ENCODE measurements around the gene BICRA.

Gene BICRA

DNA sequence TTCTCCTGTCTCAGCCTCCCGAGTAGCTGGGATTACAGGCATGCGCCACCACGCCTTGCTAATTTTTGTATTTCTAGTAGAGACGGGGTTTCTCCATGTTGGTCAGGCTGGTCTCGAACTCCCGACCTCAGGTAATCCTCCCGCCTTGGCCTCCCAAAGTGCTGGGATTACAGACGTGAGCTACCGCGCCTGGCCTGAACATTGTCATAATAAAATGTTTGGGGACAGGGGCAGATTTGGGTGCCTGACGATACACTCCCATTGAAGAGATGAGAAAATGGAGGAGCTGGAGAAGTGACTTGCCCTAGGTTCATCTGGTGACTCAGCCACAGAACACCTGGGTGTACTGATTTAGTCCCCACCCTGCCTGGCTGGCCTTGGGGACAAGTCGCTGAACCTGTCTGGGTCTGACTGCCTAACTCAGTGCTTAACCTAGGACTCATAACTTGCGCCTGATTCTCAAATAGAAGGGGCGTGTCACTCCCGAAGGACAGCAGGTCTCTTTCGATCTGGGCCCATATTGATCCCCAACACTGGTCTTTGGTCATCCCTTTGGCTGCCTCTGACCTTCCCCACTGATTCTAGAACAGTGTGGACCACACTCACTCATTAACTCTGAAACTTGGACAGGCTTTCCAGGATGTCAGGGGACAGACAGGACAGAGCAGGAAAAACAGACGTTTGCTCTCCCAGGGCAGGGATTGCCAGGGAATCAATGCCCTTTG is 7.6 kb upstream of the BICRA start:
- DNase-seq (ENCODE audit: low read depth in 2 of 2): no peak

DNA sequence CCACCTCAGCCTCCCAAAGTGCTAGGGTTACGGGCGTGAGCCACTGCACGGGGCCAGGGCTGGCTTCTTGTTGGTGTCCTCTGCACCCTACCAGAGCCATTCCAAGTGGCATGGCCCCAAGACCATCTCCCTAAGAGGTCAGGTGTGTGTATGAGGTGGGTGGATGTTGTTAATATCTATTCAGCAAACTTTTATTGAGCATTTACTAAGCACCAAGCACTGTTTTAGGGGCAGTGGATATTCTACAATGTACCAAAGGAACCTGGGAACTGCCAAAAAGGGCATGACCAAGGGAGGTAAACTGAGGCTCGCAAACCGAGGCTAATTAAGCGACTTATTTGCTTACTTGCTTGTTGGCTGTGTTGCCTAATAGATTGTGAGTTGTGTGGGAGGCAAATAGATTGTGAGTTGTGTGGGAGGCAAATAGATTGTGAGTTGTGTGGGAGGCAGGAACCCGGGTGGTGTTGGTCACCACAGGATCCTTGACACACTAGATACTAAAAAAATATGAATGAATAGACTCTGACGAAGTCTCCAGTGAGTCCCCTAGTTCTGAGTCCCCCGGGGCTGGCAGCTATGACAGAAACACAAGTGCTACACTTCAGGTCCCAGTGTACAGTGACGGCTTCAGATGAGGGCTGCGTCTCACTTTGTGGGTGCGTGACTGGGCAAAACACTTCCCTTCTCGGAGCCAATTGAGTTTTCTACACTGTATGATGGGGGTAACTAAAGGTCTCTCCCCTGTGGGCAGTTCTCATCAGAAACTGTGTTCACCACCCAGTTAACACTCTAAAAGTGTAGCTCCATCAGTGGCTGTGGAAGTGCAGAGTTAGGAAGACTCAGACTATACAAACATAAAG is 5.0 kb upstream of the BICRA start:
- DNase-seq (ENCODE audit: low read depth in 2 of 2): no peak

DNA sequence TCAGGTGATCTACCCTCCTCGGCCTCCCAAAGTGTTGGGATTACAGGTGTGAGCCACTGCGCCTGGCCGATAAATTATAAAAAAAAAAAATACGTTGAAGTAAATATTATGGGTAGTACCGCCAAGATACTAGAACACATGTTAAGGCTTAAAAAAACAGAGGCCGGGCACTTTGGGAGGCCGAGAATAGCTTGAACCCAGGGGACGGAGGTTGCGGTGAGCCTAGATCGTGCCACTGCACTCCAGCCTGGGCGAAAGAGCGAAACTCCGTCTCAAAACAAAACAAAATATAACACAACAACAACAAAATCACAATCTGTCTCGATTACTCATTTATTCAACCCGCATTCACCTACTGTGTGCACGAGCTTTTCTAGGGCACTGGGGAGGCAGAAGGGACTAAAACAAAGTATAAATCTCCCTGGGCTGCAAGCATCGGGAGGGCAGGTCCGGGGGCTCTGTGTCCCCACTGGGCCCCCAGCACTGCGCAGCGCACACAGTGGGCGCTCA is 1.3 kb upstream of the BICRA start:
- no peak for DNase-seq (ENCODE audit: low read depth in 2 of 2)

DNA sequence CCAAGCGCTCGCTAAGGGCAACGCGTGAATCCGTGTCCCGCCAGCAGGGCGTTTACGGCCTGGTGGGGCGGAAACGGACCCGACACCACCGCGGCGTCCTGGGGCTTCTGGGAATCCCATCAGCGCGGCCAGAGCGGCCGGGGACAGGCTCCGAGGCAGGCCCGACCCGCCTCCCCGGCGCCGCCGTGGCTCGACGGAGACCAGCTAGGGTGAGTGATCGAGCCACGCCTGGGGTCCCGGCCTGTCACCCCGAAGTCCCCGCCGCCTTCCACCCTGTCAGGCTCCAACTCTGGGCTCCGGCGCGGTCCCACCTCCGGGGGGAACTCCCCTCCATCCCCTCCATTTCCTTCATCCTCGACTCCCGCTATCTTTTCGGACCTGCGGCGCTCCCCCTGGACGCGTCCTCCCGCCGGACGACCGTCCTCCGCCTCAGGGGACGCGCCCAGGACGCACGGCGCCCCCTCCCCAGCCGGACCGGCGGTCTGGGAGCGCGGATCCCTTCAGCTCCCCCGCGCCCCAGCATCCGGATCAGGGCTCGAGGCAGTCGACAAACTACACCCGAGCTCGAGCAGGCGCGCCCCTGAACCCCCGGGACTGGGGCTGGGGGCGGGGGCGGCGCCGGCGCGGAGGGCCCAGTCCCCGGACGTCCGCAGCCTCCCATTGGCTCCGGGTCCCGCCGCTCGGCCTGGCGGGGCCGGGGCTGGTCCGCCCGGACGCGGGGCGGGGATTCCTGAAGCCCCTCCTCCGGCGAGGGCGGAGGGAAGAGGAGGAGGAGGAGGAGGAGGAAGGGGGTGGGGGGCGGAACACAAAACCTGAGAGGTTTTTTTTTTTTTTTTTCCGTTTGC is 638 bp upstream of the BICRA start:
- DNase-seq (ENCODE audit: low read depth in 2 of 2): peak; percentile 94

DNA sequence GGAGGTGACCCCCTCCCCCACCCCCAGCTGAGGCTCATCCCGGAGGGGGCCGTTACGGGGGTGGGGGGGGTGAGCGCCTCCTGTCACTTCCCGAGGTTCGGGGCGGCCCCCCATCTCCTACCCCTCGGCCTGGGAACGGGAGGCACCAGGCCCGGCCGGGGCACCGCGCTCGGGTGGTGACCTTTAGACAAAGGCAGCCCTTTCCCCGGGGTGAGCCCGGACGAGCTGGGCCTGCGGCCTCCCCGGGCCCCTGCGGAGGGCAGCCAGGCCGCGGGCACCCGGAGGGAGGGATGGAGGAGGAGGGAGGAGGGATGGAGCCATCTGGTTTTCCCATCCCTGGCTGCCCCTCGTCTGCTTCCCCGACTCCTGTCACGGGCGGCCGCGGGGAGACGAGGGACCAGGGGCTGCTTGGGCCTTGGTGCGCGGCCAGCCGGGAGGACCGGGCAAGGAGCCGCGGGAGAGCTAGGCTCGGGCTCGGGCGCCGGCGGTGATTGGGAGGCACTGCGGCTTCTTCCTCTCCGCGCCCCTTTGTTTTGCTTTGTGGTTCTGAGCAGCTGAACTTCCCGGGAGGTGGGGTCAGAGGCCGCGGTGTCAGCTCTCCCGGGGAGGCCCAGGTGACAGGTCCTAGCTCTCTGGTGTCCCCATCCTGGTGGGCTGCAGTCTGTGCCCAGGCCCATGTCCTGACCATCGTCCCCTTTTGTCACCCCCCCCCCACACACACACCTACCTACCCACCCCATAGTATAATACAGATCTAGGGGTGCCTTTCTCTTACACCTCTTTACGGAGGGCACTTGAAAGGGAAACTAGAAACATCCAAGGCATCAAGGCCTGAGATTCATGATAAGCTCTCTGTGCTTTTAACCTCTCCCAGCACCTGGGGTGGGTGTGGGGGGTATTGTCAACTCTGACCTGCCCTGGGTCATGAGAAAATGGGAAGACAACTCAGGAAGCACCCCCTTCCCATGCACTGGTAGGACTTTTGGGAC is 1.3 kb downstream of the BICRA start:
- peak in 1 of 2 donors; percentile 32 for DNase-seq (ENCODE audit: low read depth in 2 of 2)

DNA sequence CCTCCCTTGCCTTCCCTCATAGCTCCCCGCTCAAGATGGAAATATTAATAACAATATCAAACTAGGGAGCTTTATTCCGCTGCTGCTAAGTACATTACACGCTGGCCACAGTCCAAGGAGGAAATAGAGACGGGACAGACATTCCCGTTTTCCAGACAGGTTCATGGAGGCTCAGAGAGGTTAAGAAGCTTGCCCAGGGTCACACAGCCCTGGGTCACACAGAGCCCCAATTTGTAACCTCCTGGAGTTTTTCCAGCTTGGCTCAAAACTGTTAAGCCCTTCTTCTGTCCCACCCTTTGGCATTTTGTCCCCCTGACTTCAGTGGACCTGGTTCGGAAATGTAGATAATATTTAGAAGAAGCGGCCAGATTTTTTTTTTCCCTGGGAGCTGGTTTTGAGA is 2.0 kb downstream of the BICRA start:
- DNase-seq (ENCODE audit: low read depth in 2 of 2): no peak

DNA sequence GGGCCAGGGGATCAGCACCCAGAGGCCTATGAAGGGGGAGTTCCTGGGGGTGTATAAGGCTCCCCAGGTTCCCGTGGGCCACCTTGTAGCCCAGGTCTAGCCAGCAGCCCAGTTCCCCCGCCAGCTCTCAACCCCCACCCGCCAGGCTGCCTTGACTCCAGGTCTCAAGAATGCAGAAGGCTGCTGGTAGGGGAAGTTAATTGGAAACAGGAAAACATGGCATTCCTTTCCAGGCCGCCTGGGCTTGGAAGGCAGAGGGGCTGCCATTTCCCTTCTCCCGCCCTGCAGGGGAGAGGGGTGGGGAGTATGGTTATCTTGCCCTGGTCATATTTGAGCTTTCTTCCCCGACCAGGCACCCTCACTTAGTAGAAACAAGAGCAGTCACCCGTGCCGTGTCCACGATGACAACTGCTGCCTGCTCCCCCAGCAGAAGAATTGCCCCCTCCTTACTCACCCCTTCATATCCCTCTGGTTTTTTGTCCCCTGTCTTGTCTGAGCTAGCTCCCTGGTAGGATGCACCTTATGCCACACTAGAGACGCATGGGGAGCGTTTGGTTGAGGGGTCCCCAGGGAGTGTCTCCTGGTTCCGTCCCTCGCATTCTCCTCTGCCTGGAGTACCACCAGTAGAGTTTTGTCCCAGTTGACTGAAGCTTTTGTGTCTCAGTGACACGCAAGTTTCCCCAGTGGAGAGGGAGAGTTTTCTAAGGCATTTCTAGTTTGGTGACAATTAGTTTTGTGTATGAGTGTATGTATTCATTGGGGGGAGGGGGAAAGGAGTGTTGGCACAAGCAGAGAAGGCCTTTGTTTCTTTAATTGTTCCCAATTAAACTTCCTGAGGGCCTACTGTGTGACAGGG is 4.5 kb downstream of the BICRA start:
- DNase-seq (ENCODE audit: low read depth in 2 of 2): no peak

DNA sequence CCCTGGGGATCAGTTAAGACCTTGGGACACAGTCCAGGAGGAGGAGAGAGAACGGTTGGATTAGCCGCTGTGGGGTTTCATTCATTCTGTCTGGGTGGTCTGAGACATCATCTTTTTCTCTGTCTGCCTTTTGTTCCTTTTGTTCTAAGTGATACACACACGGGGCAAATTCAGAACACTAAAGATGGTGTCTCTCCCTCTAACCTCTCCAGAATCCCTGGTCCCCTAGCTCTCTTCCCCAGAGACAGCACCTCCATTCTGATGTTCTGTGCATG is 5.0 kb downstream of the BICRA start:
- DNase-seq (ENCODE audit: low read depth in 2 of 2): no peak

DNA sequence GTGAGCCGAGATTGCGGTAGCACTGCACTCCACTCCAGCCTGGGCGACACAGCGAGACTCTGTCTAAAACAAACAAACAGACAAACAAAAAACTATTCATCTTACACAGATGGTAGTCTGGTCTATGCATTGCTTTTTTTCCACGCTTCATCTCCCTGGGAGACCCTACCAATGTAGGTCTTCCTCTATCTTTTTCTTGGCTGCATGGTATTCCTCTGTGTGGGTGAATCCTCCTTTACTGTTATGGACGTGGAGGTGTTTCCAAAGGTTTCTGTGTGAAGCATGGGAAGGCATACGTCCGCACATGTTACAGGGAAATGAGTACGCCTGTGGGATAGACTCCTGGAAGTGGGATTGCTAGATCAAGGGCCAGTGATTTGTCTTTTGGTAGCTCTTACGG is 5.6 kb downstream of the BICRA start:
- DNase-seq (ENCODE audit: low read depth in 2 of 2): no peak

DNA sequence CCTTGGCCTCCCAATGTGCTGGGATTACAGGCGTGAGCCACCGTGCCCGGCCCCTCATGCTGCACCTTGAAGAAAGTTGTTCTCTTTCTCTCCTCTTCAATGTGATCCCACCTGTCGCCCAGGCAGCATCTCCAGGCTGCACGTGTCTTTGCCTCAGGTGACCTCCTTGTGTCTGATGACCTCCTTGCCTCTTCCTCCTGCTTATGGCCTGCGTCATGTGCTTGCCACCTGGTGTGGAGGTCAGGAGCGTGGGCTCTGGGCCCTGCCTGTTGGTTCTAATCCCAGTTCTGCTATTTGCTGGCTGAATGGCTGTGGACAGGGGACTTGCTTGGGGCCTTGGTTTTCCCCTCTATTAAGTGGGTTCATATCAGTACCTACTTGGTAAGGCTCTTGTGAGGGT is 6.3 kb downstream of the BICRA start:
- DNase-seq (ENCODE audit: low read depth in 2 of 2): no peak

DNA sequence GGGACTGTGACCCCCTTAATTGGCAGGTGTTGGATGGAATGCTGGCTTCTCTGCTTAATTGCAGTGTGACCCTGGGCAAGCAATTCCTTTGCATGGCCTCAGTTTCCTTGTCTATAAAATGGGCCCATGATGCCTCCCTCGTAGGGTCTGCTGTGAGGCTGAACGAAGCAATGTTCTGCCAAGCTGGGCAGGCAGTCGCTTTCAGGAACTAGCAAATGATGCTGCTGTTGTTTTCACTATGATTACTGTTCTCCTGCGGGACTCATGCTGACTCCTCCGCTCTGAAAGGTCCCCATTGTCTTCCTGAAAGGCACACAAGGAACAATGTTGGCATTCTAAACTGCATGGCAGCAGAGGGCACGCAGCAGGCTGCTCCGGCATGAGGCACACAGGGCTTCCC is 6.8 kb downstream of the BICRA start:
- DNase-seq (ENCODE audit: low read depth in 2 of 2): no peak

DNA sequence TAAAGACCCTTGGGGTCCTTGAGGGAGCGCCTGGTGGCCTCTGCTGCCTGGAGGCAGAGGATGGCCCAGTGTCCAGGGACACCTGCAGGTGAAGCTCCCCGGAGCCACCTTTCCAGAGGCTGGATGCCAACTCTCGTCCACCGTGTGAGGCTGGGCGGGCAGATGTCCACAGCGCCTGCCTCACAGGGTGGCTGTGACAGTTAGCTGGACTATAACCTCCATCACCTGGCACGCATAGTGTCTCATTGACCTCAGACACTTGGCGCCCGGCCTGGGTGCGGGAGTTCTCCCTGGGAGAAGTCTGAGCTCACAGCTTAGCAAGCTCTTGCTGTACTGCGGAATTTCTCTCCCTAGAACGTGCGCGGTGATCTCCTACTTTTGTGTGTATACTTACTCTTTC is 9.8 kb downstream of the BICRA start:
- DNase-seq (ENCODE audit: low read depth in 2 of 2): no peak

DNA sequence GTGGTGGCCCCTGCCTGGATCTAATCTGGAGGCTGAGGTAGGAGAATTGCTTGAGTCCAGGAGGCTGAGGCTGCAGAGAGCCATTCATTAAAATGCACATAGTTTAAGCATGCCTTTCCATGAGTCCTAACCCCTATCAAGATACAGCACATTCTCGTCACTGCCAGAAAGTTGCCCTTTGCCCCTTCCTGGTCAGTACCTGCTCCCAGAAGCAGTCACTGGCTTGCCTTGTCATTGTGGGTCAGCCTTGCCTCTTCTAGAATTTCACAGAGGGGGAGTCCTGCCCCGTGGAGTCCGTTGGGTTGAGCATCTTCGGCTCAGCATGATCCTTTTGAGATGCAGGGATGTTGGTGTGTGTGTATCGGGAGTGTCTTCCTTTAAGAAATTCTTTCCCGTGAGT is 10.8 kb downstream of the BICRA start:
- no peak for DNase-seq (ENCODE audit: low read depth in 2 of 2)

DNA sequence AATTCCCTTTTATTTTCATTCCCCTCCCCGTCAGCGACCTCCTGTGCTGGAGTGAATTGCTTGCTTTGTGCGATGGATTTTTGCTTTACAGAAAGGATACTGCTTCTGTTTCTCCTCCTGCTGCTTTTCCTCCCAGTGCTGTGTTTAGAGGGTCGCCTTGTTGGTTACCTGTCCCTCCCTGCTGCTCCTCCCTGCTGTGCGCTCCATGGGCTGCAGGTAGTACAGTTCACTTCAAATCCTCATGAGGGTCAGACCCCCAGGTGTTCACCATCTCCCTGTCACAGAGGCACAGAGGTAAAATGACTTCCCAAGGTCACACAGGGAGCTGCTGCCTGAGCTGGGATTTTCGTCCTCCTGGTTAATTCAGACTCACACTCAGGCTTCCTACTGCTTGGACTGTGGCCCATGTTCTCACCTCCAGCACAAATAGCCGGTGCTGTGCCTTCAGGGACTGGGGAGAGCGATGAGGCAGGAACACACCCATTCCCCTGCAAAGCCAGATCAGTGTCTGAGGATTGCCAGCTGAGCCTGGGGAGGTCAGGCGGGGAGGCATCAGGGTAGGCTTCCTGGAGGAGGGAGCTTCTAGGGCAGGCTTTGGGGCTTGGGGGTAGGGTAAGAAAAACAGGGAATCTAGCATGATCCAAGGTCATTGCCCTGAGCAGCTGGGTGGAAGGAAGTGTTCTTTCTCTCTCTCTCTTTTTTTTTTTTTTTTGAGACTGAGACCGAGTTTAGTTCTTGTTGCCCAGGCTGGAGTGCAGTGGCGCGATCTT is 14.4 kb downstream of the BICRA start:
- DNase-seq (ENCODE audit: low read depth in 2 of 2): no peak

DNA sequence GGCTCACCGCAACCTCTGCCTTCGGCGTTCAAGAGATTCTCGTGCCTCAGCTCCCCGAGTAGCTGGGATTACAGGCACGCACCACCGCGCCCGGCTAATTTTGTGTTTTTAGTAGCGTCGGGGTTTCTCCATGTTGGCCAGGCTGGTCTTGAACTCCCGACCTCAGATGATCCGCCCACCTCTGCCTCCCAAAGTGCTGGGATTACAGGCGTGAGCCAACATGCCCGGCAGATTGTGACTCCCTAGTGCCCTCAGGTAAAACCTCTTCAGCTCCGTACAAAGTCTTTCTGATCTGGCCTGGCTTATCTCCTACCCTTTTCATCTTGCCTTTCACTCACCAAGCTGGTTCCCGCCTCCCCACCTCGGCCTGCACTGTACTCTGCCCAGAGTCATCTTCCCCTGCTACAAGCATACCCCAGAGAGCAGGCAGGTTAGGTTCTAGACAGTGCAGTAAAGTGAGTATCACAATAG is 15.0 kb downstream of the BICRA start:
- DNase-seq (ENCODE audit: low read depth in 2 of 2): no peak

DNA sequence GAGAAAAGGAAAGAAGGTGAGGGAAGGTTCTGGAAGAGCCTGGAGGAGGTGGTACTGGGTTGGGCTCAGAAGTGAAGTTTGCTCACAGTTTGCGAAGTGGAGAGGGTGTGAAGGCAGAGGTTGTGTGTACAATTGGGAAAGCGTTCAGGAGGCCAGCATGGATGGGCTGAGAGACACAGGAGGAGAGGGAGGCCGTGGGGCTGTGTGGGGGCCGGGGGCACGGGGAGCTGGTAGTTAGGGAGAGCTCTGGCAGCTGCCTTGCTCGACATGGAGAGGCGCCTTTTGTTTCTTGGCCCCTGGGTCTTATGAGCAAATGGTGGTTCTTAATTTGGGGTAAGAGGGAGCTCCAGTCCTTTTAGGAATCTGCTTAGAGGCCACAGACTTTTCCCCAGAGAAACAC is 16.7 kb downstream of the BICRA start:
- DNase-seq (ENCODE audit: low read depth in 2 of 2): no peak

DNA sequence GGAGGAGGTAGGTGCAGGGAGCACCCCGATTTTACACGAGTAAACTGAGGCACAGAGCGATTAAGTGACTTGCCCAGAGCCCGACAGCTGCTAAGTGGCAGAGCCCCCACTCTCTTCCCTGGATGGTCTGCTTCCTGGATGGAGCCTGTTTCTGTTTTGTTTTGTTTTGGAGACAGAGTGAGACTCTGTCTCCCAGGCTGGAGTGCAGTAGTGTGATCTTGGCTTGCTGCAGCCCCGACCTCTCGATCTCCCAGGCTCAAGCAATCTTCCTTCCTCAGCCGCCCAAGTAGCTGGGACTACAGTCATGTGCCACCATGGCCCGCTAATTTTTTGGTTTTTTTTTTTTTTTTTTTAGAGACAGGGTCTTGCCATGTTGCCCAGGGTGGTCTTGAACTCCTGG is 17.3 kb downstream of the BICRA start:
- no peak for DNase-seq (ENCODE audit: low read depth in 2 of 2)

DNA sequence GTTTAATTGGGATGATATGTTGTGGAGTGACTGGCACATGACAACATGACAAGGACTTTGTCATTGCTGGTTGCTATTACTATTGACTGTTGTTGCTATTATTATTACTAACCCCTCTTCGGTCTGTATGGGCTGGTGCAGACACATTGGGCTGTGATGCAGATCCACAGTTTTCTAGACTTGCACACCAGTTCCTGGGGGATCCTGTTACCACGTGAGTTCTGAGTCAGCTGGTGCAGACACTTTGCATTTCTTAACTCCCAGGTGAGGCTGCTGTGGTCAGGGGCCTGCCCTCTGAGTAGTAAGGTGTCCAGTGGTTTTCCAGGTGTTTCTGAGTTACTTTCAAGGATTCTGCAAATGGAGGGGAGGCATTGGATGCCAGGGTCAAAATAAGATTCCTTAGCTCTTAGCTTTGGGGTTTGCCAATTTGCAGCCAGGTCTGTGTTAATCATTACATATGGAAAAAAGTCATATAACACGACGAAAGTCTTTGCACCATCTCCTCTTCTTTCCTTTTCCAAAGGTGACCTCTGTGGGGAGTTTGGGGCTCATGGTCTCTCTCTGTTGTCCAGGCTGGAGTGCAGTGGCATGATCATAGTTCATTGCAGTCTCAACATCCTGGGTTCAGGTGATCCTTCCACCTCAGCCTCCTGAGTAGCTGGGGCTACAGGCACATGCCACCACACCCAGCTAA is 19.3 kb downstream of the BICRA start:
- DNase-seq (ENCODE audit: low read depth in 2 of 2): no peak

DNA sequence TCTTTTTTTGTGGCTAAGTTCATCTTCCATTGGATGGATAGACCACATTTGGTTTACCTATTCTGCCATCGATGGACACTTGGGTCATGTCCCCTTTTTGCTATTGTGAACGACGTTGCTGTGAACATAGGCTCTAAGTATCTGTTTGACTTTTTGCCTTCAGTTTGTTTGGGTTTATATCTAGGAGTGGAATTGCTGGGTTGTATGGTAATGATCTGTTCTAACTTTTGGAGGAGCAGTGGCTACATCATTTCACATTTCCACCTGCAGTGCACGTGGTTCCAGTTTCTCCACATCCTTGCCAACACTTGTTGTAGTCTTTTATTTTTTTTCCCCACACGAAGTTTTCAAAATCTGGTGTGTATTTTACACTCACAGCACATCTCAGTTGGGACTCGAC is 21.7 kb downstream of the BICRA start:
- no peak for DNase-seq (ENCODE audit: low read depth in 2 of 2)
